Stimulated activated CD8-positive, alpha-beta memory T cell treated with anti-CD3 and anti-CD28 coated beads, Interleukin-7, amount 100 ng/mL, for 48 hours (primary cell): ENCODE measurements around the gene PLOD1.
"Not testable (repeated sequence)": the region's sequence is repeated elsewhere in the genome, so short reads cannot be mapped to it uniquely, and the experiment has no call there.

Experiments
- DNase-seq, 2 donors: peaks; one replicate each; pipeline ENCODE4 v3.0.0-alpha.2; 2020; ENCODE audit warnings: low read depth in 1 of 2; ENCODE audit errors: extremely low read depth in 1 of 2

PLOD1 gene

DNA sequence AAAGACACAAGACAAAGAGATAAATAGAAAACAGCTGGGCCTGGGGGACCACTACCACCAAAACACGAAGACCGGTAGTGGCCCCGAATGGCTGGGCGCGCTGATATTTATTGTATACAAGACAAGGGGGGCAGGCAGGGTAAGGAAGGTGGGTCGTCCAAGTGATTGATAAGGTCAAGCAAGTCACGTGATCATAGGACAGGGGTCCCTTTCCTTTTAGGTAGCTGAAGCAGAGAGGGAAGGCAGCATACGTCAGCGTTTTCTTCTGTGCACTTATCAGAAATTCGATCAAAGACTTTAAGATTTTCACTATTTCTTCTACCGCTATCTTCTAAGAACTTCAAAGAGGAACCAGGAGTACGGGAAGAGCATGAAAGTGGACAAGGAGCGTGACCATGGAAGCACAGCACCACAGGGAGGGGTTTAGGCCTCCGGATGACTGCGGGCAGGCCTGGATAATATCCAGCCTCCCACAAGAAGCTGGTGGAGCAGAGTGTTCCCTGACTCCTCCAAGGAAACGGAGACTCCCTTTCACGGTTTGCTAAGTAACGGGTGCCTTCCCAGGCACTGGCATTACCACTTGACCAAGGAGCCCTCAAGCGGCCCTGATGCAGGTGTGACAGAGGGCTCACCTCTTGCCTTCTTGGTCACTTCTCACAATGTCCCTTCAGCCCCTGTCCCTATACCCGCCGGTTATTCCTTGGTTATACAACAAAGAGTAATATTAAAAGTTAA lies 21.9 kb upstream of the PLOD1 start:
- DNase-seq = not testable (repeated sequence)

DNA sequence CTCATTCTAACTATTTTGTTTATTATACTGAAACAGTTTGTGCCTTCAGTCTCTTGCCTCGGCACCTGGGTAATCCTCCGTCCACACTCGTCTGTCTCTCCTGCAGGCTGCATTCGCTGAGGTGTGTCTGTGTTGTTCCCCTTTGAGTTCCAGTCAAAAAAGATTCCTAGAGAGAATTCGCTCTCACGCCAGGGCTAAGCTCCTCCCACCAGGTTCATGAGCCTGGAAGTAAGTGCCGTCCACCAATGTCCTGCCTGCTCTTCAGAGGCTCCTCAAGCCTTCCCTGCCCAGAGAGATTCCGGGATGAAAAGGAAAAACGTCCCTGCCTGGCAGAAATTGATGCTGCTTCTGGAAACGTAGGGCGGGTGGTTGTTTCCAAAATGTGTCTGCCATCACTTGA lies 21.2 kb upstream of the PLOD1 start:
- no peak for DNase-seq

DNA sequence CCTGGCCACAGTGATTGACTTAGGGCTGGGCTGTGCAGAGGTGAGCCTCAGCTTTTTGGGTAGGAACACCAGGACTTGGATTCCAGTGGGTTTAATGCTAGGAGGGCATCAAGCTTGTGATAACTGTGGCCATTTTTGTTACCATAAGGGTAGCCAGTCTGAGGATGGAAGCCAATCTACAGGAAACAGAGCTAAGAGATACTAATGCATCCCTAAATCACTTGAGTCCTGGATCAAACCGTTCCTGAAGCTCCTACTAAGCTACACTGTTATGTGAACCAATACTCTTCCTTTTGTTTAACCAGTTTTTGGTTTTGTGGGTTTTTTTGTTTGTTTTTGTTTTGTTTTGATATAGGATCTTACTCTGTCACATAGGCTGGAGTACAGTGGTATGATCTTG lies 20.5 kb upstream of the PLOD1 start:
- DNase-seq = no peak

DNA sequence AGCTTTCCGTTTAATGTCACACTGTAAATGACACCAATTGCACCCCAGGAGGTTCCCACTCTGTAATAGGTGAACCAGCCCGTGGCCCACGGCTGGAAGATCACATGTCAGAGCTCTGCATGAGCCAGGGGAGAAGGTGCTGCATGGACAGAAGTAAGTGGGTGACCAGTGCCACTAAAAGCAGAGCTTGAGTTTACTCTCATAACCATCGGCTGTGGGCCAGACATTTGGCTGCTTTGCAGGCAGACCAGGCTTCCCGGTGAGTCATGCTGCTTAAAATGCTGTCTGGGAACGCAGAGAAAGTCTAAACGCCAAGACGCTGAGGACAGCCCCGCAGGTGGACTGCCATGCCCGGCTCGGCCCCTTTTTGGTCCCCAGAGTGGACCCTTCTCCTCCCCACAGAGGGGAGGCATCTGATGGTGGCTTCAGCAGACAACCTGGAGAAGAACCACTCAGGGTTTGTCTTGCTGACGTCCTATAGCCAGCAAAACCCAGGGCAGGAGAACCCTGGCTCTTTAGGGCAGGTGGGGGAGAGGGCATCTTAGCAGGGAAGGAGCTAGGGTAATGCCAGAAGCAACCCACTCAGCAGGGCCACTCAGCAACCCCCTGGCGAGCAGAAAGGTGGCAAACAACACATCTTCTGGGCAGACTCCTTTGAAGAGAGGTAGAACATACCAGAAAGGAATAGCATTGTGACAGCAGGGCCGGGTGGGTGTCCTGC lies 15.6 kb upstream of the PLOD1 start:
- no peak for DNase-seq

DNA sequence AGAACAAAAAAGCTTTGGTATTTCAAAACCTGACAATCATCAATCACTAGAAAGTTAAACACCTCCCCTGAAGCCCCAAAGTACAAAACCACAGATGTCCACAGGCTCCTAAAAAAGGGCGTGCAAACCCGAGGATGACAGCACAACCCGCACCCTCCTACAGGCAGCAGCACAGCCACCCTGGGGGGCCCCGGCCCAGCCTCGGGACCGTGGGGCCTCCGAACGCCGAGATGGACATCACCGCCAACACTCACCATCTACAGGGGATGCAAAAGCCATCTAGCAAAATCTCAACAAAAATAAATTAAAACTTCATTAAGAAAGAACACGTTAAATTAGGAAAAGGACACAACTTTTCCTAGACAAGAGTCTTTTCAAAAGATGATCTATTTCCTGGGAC lies 14.9 kb upstream of the PLOD1 start:
- DNase-seq = no peak

DNA sequence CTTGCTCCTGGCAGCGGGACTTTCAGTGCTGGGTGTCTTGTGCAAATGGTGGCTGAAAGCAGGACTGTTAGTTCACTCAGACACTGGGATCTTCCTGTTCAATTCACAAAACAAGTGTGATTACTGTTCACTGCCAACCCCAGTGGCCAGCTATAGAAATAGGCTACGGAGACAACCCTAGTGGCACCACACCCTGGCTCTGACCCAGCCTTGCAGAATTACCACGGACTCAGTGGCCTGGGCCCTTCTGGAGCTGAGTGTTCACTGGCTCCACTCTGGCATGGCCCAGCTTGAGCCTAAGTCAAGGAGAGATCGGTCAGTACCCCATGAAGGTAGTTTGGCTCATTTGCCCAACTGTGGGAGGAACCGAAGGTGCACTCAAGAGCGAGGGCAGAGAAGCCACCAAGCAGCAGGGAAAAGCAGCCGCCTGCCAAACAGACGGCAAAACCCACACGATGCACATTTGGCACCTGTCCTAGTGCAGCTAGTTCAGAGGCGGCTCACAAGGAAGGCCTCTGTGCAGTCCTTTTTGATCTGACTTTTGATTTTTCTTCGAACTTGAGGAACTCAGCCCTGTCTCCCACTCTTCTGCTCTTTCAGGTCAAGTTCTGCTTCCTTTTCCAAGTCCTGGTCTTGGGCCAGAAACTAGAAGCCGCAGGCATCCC lies 14.1 kb upstream of the PLOD1 start:
- no peak for DNase-seq

DNA sequence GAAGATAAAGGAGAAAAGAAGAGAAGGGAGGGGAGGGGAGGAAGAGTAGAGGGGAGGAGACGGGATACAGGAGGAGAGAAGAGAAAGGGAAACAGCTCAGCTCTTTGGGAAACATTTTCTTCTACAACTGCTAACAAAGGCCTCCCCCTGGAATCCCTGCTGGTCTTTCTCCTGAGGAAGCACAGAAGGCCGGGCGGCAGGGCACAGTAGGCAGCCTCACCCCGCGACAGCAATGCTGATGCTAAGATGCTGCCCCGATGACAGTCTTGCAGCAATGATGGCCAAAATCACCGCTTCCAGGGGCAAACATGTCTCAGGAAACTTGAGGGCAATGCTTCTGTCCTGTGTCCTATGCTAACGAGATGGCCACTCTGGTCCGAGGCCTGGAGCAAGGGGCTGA lies 13.5 kb upstream of the PLOD1 start:
- DNase-seq = no peak

DNA sequence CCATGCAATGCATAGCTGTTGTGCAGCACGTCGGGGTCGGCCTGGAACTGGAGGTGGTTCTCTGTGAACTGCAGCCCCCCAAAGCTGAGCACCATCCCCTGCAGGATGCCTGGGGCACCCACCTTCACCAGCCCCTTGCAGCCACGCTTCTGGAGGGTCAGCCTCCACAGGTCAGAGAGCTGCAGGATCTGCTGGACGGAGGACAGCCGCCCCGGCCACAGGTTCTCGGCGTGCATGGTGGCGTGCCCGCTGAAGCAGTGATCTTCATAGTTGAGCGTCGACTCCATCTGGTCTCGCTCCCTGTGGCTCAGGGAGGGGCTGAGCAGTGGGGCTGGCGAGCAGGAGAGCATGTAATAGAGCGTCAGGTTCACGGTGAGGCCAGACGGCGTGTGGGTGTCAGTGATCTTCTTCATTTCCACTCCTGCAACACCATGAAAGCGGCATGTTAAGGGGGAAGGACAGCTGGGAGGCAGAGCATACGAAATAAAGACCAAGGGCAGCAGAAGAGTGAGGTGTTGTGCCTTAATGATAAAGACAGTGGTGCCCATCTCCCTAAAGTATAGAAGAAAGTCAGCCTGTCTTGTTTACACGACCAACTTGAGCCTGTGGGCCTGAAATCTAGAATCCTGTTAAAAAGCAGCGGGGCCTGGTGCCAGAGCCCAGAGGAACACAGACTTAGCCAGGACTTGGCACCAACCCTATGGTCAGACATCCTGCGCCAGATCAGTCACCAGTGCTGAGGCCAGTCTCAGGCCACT lies 11.3 kb upstream of the PLOD1 start:
- DNase-seq = no peak

DNA sequence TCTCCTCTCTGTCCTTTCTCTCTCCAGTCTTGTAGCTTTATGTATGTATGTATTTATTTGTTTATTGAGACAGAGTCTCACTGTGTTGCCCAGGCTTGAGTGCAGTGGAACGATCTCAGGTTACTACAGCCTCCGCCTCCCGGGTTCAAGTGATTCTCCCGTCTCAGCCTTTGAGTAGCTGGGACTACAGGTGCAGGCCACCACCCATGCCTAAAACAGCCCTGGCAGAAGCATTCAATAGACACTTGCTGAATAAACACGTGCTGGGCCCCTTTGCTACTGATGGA lies 10.7 kb upstream of the PLOD1 start:
- DNase-seq = no peak

DNA sequence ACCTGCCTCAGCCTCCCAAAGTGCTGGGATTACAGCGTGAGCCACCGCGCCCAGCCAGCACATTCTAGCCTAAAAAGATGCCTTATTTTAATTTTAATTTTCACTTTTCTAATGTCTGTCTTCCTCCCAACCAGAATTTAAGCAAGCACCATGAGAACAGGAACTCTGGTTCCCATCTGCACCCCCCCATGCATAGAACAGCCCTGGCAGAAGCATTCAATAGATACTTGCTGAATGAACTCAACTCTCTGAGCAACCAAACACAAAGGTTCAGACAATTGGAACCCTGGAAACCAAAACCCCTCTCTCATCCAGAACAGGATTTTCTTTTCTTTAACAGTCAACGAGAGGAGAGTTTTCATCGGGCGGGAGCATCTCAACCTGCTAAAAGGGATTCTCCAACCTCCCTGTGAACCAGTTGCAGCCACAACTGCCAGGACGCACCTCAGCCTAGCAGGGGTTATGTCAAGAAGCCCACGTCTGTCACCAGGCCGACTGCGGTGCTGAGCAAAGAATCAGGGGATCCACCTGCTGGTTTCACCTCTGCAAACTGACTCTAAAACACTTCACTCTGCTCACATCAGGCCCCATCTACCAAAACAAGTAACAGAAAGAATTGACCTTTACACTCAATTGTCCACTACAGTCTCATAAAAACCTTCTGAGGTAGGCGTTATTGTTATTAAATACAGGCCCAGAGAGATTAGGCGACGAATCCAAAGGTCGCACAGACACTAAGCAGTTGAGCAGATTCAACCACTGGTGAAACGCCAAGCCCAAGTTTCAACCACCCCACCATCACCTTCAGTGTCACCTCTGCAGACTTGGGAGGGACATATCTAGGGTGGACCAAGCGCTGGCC lies 10.0 kb upstream of the PLOD1 start:
- DNase-seq = no peak

DNA sequence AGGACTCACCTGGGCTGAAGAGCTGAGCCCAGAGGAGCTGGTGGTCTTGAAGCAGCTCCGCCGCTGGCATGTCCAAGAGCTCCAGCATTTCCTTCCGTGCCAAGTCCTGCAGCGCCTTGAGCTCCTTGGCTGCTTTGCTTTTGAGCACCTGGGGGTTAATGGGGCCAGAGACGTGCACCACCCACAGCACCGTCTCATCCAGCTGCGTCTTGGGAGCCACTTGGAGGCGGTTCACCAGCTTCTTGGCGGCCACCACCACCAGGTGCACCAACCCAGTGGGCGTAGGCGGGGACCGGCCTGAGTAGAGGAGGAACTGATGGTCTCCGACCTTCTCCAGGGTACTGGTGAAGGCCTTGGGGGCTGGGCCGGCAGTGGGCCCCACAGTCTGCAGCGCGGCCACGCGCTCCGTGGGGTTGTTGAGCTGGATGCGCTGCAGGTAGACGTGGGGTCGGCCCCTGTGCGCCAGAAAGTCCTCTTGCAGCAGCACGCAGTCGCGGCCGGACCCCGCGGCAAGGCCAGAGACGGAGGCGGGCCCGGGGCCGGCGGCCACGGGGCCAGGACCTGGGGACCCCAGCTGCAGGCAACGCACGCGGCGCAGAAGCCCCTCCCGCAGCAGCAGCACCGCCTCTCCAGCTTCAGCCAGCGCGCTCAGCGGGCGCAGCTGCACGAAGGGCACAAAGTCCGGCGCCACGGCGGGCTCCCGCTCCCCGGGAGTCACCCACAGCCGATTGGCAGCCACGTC lies 9.2 kb upstream of the PLOD1 start:
- DNase-seq = not testable (repeated sequence)

DNA sequence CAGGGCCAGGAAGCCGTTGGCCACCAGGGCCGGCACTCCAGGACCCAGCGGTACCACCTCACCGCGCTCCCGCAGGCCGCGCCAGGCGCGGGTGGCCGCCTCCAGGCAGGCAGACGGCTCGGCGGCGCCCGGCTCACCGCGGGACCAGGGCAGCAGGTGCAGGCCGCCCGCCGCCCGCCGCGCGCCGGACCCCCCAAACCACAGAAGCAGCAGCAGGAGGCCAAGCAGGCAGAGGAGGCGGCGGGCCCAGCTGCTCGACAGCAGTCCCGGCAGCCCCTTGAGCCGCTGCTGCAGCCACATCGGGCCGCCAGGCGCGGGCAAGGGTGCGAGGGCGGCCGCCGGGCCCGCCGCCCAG lies 8.6 kb upstream of the PLOD1 start:
- DNase-seq = no peak

DNA sequence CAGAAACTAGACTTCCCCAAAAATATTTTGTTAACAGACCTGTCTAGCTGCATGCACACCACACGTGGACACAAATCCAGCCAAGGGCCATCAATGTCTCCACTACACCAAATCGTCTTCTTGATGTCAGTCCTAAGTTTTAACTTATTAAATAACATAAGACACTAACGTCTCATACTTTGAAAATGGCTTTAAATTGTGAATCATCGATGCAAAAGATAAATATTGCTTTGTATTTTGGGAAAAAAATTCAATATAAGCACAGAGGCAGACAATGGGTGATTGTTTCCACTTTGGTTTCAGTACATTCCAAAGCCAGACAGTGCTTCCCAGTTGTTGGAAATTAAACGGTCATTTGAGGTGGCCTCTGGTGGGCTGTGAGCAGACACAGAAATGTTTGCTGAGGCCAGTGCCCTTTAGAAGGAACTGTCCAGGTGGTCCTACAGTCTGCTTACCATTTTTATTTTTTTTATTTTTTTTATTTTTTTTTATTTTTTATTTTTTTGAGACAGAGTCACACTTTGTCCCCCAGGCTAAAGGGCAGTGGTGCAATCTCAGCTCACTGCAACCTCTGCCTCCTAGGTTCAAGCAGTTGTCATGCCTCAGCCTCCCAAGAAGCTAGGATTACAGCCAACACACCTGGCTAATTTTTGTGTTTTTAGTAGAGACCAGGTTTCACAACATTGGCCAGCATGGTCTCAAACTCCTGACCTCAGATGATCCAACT lies 6.5 kb upstream of the PLOD1 start:
- no peak for DNase-seq

DNA sequence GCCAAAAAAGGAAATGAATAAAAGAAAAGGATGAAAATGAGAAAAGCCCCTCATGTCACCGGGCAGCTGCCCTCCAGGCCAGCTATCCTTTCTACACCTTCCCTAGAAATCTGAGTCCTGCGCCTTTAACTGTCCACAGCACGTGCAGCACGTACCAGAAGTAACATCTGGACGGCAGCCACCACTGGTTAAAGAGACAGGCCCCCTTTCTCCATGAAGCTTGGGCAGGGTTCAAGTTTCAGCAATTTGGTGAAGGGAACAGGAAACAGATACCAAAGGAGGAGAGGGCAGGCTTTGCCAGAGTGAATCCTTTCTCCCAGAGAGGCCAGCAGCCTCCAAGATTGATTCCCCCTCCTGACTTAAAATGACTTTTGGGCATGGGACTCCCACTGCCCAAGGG lies 4.7 kb upstream of the PLOD1 start:
- DNase-seq = no peak

DNA sequence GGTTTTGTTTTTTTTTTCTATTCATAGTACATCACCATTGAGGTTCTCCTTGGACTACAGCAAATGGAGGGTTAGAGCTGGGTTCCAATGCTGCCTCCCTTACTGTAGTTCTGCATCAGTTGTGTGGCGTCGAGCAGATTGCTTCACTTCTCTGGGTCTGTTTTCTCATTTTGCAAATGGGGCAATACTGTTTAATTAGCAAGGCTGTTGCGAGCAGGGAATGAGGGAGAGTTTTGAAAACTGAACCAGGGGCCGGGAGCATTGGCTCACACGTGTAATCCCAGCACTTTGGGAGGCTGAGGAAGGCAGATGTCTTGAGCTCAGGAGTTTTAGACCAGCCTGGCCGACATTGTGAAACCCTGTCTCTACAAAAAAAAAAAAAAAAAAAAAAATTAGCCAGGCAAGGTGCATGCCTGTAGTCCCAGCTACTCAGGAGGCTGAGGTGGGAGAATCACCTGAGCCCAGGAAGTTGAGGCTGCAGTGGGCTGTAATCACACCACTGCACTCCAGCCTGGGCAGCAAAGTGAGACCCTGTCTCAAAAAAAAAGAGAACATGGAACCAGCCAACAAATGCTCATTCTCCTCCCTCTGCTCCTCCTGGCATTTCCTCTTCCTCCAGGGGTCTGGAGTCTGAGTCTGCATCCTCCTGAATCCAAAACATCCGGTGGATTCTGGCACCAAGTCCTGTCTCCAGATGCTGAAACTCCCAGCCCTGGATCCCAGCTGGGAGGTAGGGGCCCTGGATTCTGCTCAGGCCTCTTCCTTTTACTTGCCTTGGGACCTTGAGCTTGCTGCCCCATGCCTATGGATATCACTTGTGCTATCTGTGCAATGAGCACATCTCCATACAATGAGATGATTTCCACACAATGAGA lies 3.7 kb upstream of the PLOD1 start:
- DNase-seq = no peak

DNA sequence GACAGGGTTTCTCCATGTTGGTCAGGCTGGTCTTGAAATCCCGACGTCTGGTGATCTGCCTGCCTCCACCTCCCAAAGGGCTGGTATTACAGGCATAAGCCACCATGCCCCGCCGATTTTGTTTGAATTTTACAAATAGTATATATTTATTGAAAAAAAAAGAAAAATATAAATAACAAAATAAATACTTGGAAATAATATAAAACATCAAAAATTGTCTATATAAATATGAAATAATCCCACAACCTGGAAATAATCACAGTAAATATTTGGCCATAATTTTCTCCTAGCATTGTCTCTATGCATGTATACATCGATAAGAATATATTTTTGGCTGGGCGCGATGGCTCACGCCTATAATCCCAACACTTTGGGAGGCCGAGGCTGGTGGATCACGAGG lies 2.7 kb upstream of the PLOD1 start:
- DNase-seq = no peak

DNA sequence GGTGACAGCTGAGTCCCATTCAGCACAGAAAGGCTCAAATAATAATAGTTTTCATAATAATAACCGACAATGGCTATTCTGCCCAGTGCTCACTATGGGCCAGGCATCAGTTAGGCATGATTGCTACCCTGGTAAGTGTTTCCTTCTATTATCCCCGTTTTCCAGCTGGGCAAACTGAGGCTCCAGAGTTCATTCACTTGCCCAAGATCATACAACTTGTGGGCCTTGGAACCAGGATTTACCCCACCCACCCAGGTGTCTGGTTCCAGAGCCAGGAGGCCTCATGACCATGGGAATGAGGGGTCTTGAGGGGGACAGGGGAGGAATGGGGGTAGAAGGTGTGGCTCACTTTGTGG lies 518 bp downstream of the PLOD1 start:
- DNase-seq = no peak

DNA sequence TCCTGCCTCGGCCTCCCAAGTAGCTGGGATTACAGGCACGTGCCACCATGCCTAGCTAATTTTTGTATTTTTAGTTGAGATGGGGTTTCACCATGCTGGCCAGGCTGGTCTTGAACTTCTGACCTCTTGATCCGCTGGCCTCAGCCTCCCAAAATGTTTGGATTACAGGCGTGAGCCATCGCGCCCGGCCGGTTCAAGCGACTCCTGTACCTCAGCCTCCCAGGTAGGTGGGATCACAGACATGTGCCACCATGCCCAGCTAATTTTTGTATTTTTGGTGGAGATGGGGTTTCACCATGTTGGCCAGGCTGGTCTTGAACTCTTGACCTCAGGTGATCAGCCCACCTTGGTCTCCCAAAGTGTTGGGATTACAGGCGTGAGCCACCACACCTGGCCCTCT lies 1.2 kb downstream of the PLOD1 start:
- DNase-seq = not testable (repeated sequence)
